GM19035 (cell line): ENCODE data around the gene NAALADL2.
"Not testable (repeated sequence)": the region's sequence is repeated elsewhere in the genome, so short reads cannot be mapped to it uniquely, and the experiment has no call there.

Source experiments
- ATAC-seq: cut with Tn5 transposase; IDR thresholded peaks from one replicate; pipeline ENCODE4 v1.9.1; 2021; ENCODE audit not compliant: unreplicated experiment

The NAALADL2 gene

DNA sequence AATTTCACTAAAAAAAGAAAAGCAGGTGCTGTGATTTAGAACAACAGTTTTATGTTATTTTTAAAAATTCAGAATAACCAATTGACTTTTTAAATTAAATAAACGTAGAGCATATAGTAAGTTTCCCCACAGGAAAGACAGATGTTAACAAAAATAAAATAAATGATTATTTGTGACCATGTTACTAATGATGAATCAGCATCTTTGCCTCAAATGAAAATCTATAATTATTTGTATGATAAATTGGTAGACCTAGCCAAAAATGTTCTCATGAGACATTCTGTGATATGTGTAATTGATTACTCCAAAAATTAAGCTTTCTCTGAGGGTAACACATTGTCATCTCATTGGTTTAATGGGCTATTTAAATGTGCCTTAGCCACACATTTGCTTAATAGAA is 948.0 kb downstream of the NAALADL2 start:
- no peak for ATAC-seq

DNA sequence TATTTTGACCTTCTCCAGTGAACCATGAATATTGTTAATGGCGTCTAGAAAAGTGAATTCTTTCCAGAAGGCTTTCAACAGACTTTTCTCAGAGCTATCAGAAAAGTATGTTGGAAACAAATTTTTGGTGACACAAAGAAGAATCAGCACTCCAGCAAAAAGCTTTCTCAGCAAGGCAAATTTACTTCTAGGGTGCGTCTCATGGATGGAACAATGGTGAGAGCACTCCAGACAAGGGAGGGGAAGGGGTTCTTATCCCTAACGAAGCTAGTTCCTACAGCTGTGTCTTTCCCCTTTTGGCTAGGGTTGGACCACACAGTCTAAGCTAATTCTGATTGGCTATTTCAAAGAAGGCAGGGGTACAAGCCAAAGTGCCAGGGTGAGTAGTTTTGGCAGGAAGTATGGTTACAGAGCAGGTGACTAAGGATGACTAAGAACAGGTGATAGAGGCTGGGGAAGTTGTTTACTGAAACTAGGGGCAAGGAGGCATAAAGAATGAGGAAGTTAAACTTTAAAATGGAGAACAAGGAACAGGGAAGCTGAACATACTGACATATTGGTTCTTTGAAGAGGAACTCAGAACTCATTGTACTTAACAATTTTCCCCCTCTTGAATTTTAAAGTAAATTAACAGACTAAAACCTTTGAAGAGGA is 959.8 kb downstream of the NAALADL2 start:
- ATAC-seq, result no peak

DNA sequence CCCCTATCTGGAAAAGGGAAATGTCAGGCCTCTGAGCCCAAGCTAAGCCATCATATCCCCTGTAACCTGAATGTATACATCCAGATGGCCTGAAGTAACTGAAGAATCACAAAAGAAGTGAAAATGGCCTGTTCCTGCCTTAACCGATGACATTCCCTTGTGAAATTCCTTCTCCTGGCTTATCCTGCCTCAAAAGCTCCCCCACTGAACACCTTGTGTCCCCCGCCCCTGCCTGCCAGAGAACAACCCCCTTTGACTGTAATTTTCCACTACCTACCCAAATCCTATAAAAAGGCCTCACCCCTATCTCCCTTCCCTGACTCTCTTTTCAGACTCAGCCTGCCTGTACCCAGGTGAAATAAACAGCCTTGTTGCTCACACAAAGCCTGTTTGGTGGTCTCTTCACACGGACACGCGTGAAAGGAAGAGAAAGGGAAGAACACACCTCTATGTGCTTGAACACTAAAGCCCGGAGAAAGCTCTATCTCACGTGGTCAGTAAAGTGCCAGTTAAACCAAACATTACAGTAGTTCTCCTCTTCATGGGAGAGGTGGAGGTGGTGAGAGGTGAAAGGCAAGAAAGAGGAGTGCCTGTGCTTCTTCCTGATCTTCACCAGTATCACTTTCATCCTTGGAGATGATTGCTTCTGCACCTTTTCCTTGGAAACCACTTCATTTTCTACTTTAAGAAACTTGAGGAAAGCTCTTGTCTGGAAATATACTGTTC is 963.8 kb downstream of the NAALADL2 start:
- ATAC-seq, result not testable (repeated sequence)

DNA sequence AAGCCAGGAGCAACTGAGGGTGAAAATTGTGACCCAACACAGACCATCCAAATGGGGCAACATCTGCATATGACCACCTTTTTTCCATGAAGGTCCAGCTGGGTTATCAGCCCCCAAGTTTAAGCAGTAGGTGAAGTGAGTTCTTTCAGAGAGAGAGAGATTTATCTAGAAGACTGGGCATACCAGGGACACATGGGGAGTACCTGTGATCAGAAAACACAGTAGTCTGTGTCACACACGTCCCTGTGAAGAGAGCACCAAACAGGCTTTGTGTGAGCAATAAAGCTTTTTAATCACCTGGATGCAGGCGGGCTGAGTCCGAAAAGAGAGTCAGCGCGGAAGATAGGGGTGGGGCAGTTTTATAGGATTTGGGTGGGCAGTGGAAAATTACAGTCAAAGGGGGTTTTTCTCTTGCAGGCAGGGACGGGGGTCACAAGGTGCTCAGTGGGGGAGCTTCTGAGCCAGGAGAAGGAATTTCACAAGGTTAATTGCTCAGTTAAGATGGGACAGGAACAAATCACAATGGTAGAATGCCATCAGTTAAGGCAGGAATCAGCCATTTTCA is 966.0 kb downstream of the NAALADL2 start:
- ATAC-seq, result not testable (repeated sequence)

DNA sequence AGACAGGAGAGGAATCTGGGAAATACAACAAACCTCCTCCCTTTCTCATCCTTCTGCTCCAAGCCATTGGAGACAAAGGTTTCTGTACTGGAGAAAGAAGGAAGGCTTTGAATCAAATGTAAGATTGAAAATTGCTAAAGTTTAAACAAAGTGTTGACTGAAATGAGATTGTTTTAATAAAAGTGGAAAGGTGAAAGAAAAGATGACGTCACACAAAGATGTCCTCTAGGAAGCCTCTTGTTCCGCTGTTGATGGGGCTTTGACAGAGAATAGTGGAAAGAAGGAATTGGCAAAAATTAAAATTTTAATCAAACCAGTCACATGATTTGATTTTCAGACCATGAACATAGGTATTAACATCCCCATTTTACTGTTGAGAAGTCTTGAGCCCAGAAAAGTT is 967.6 kb downstream of the NAALADL2 start:
- ATAC-seq, result no peak

DNA sequence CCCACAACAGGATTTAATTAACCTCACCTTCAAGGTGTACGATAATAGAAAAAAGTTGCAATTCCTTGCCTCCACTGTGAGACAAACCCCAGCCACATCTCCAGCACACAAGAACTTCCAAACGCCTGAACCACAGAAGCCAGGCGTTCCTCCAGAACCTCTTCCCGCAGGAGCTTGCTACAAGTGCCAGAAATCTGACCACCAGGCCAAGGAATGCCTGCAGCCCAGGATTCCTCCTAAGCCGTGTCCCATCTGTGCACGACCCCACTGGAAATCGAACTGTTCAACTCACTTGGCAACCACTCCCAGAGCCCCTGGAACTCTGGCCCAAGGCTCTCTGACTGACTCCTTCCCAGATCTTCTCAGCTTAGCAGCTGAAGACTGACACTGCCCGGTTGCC is 970.7 kb downstream of the NAALADL2 start:
- not testable (repeated sequence) for ATAC-seq

DNA sequence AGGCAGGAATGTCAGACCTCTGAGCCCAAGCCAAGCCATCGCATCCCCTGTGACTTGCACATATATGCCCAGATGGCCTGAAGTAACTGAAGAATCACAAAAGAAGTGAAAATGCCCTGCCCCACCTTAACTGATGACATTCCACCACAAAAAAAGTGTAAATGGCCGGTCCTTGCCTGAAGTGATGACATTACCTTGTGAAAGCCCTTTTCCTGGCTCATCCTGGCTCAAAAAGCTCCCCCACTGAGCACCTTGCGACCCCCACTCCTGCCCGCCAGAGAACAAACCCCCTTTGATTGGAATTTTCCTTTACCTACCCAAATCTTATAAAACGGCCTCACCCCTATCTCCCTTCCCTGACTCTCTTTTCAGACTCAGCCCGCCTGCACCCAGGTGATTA is 976.6 kb downstream of the NAALADL2 start:
- not testable (repeated sequence) for ATAC-seq

DNA sequence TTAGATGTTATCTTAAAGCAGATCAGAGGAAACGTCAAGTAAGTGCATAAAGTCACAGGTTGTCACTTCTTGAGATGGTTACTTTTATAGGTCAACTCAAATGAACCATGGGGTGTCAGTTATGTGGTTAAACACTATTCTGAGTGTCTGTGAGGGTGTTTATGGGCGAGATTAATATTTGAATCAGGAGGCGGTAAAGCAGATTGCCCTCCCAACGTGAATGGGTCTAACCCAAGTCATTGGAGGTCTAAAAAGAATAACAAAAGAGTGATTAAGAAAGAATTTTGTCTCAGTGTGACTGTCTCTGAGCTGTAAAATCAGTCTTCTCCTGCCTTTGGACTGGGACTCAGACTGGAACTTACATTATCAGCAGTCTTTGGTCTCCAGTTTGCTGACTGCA is 977.5 kb downstream of the NAALADL2 start:
- no peak for ATAC-seq

DNA sequence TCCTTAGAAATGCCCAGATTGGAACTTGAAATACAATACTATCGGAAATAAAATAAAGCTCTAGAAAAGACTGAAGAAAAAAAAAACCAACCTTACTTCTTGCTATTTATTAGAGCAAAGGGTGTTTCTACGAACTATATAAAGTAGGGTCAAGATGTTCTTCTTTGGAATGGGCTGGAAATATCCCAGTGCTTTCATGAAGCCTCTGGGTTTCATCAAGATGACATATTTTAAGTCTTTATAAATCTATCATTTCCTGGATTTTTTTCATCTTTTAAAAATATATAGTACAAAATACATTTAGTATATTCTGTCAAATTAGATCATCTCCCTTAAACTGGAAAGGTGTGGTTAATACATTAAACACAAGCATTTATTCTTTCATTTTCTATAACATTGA is 978.8 kb downstream of the NAALADL2 start:
- ATAC-seq, result no peak

DNA sequence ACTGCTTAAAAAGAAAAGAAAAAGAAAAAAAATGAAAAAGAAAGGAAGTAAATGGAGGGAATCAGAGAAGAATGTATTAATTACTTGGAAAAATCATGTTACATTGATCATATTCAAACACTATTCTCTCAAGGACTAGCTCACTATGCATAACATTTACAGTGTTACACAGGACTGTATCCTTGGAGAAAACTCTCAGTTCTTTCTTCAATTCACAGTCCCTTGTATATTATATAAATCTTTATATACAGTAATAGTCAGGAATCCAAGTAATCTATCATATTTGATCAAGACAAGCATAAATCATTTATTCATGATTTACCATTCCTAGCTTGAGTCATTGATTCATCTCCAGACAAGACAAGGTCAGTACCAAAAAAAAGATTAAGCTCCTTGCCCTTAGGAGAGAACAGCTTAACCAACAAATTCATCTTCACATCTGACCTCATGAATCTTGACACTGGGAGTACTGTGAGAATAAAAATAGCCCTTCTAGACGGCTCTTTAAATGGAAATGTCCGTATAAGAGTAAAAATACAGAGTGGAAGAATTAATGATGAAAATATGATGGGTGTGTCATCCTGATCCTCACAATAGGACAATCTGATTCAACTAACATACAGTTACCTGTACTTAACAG is 980.4 kb downstream of the NAALADL2 start:
- no peak for ATAC-seq

DNA sequence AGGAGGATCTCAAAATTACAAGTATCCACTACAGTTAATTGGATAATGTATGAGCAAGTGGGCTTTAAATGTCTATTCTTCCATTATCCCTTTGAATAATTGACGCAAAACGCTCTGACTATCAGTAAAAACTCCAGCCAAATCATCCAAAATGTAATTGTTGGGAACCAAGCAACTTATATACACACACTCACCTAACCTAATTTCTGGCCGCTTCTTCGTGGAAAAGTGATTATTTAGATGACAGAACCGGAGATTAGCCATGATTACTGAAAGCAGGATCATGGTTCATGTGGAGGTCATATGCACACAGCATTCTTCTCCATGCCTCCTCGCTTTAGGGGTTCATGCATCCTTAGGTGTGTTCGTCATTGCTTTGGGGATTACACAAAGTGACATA is 992.4 kb downstream of the NAALADL2 start:
- ATAC-seq, result no peak

DNA sequence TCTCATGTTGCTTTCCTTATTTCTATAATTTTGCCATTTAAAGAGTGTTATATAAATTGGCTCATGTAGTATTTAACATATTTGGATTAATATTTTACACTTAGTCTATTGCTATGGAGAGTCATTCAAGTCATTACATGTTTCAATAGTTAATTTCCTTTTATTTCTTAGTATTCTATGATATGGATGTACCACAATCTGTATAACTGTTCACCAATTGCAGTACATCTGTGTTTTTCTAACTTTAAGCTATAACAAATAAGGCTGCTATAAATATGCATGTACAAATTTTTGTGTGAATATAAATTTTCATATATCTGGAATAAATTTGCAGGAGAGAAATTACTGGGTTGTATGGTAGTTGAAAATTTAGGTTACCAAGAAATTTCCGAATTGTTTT is 993.4 kb downstream of the NAALADL2 start:
- no peak for ATAC-seq

DNA sequence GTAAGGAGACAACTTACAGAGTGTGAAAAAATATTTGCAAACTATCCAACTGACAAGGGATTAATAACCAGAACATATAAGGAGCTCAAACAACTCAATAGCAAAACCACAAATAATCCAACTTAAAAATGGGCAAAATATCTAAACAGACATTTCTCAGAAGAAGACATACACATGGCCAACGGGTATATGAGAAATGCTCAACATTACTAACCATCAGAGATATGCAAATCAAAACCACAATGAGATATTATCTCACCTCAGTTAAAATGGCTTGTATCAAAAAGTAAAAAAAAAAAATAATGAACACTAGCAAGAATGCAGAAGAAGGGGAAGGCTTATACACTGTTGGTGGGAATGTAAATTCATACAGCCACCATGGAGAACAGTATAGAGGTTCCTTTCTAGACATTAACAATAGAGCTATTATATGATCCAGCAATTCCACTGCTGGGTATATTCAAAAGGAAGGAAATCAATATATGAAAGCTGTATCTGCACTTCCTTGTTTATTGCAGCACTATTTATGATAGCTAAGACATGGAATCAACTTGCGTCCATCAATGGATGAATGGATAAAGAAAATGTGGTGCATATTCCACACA is 998.6 kb downstream of the NAALADL2 start:
- ATAC-seq, result no peak
